ENCODE measurements around the gene MLLT3. TPM values are rescaled to one million over a fixed set of nuclear protein-coding genes. Genes with fewer than 3 reads are reported as not detected.

The MLLT3 gene
- total RNA-seq, 2 experiments from 2014 or later = 112 TPM

DNA sequence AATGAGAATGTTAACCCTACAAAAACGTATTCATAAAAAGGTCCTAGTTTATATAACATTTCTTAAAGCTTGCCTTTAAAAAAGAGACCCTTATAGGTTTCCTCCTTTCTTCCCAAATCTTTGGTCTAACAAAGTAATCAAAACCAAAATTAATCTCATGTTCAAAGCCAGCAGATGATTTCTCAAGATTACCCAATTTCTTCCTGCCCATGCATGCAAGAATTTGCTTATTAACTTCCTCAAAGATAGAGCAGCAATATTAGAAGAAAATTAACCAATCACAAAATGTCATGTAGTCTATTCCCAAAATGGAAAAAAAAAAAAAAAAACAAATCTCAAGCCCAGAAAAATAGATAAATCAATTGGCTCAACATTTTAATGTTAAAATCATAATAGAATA, 114.9 kb downstream of the MLLT3 start:
- Mint-ChIP-seq H3K27me3 (no peaks in the 10 kb centered on the region), H3K27ac (no peak overlapping the region), H3K4me3 (no peak overlapping the region), H3K9me3 (peaks cover 2% of the 10 kb centered on the region), H3K36me3 (peaks cover 49% of the 10 kb centered on the region), H3K4me1 (peaks cover 78% of the 10 kb centered on the region)
- ATAC-seq (ENCODE audit: low read depth) = no peak
- DNase-seq = no peak
- POLR2A ChIA-PET = interaction anchor here (1.5 kb wide), 1 partner anchor 115 kb away, joined by 5 read pairs; the partner anchor contains the start of gene MLLT3

DNA sequence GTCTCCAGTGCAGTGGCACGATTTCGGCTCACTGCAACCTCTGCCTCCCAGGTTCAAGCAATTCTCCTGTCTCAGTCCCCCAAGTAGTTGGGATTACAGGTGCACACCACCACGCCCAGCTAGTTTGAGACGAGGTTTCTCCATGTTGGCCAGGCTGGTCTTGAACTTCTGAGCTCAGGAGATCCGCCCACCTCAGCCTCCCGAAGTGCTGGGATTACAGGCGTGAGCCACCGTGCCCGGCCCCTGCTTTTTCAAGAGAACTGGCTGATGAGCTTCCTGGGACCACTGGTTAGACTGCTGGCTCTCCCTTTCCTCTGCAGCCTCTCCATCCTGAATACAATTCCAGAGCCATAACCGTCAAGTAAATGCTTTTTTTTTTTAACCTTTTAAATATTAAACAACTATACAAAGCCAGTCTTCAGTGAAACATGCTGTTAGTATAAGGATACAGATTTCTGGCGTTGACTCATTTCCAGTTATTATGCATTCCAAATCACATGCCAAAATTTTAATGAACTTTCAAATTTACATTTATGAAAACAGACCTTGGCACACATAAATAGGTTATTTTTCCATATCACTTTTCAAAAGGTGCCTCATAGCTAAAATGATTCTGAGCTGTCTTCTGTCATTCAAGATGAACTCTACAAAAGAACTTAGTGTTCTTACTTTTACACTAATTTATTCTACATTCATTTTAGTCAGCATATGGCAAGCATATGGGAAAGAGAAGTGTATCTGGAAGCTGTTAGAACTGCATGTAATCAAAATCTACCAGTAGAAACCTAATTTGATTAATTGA, 116.0 kb downstream of the MLLT3 start:
- H3K27ac Mint-ChIP-seq = peak overlapping the region; percentile 44
- DNase-seq (no peak), ATAC-seq (ENCODE audit: low read depth) (no peak)
- no peak overlapping the region for H3K4me3 Mint-ChIP-seq
- H3K4me1 Mint-ChIP-seq = peaks cover 68% of the 10 kb centered on the region
- POLR2A ChIA-PET = interaction anchor here (1.4 to 1.5 kb wide), 2 partner anchors 35 to 116 kb away, joined by 4 to 5 read pairs; partner anchors contain the start of gene MLLT3
- peaks cover 2% of the 10 kb centered on the region for H3K9me3 Mint-ChIP-seq
- no peaks in the 10 kb centered on the region for H3K27me3 Mint-ChIP-seq
- peaks cover 45% of the 10 kb centered on the region for H3K36me3 Mint-ChIP-seq

DNA sequence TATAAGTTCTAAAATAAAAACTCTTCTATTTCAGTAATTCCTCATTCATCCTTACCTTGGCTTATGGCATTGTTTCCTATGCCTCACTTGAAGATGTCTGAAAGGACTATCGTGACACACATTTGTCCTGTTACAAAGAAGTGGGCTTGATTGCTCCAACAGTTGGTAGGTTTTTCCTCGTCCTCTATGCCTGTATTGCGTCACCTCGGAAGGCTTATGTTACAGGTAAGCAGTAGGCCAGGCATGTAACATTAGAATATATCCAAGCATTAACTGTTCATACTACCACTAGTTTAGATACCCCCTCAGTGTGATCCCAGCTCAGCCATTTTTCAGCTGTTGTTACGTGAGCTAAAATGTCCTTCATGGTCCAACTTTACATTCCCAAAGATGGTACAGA, 116.7 kb downstream of the MLLT3 start:
- Mint-ChIP-seq H3K4me1 (peaks cover 73% of the 10 kb centered on the region), H3K9me3 (peaks cover 2% of the 10 kb centered on the region)
- ATAC-seq (ENCODE audit: low read depth) = no peak

DNA sequence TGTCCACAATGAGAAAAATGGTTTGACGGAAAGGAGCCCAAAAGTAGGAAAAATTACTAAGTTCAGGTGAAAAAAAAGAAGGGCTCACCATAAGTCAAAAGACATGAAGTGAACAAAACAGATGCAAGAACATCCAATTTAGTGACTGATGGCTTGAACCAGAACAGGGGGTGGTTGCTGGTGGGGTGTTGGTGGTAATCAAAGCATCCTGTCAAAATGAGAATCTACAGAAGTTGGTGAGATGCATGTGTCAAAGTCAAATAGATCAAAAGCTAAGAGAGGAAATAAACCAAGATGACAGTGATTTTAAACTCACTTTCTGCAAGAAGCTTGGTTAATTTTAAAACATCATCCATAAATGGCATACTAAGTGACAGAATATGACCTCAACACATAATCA, 117.4 kb downstream of the MLLT3 start:
- H3K27ac Mint-ChIP-seq = peak overlapping the region; percentile 66
- no peaks in the 10 kb centered on the region for H3K27me3 Mint-ChIP-seq
- ATAC-seq (ENCODE audit: low read depth) (peak; percentile 87), DNase-seq (no peak)
- H3K4me1 Mint-ChIP-seq = peaks cover 76% of the 10 kb centered on the region
- peaks cover under 1% of the 10 kb centered on the region for H3K9me3 Mint-ChIP-seq
- H3K36me3 Mint-ChIP-seq = peaks cover 48% of the 10 kb centered on the region
- peak overlapping the region; percentile 21 for H3K4me3 Mint-ChIP-seq
- POLR2A ChIA-PET = interaction anchor here (1.2 to 1.4 kb wide), 2 partner anchors 33 to 117 kb away, joined by 4 to 5 read pairs; partner anchors contain the start of gene MLLT3

More for the DNA sequence above, 116.7 kb downstream of the MLLT3 start:
- DNase-seq = no peak
- POLR2A ChIA-PET = interaction anchor here (1.2 to 1.4 kb wide), 2 partner anchors 34 to 117 kb away, joined by 4 to 5 read pairs; partner anchors contain the start of gene MLLT3
- Mint-ChIP-seq H3K4me3 (no peak overlapping the region), H3K27ac (peak overlapping the region; percentile 62), H3K36me3 (peaks cover 51% of the 10 kb centered on the region), H3K27me3 (no peaks in the 10 kb centered on the region)

- POLR2A ChIA-PET = interaction anchor here (0.7 kb wide), 1 partner anchor 122 kb away, joined by 3 read pairs; the partner anchor contains the start of gene MLLT3
- H3K4me3 Mint-ChIP-seq = no peak overlapping the region
- ATAC-seq (ENCODE audit: low read depth) = no peak
- peaks cover 39% of the 10 kb centered on the region for H3K36me3 Mint-ChIP-seq
- H3K9me3 Mint-ChIP-seq = no peaks in the 10 kb centered on the region
- DNase-seq = no peak
- no peaks in the 10 kb centered on the region for H3K27me3 Mint-ChIP-seq
- no peak overlapping the region for H3K27ac Mint-ChIP-seq
- H3K4me1 Mint-ChIP-seq = peaks cover 59% of the 10 kb centered on the region
Observed at GRCh38 chr9:20500101-20500500, 122.2 kb downstream of the MLLT3 start.

DNA sequence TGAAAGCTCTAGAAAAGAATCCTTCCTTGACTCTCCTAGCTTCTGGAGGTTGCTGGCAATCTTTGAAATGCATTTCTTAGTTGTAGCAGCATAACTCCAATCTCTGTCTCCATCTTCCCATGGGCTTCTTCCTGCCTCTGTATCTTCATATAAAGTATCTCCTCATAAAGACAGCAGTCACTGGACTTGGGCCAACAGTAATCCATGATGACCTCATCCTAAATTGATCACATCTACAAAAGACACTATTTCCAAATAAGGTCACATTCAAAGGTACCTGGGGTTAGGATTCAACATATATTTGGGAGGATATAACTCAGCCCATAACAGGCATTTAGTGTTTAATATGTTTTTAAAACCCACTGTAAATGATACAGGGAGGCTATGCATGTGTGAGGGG, 123.3 kb downstream of the MLLT3 start:
- Mint-ChIP-seq H3K36me3 (peaks cover 39% of the 10 kb centered on the region), H3K4me3 (no peak overlapping the region), H3K9me3 (no peaks in the 10 kb centered on the region), H3K27me3 (no peaks in the 10 kb centered on the region), H3K4me1 (peaks cover 52% of the 10 kb centered on the region), H3K27ac (peak overlapping the region; percentile 55)
- POLR2A ChIA-PET = no interaction called here
- ATAC-seq (ENCODE audit: low read depth) (no peak), DNase-seq (no peak)

GRCh38 chr9:20496328-20496727, 126.0 kb downstream of the MLLT3 start:
- H3K9me3 Mint-ChIP-seq = no peaks in the 10 kb centered on the region
- no peak overlapping the region for H3K27ac Mint-ChIP-seq

GRCh38 chr9:20495098-20495497, 127.2 kb downstream of the MLLT3 start:
- H3K9me3 Mint-ChIP-seq = no peaks in the 10 kb centered on the region
- H3K4me3 Mint-ChIP-seq = no peak overlapping the region
- peaks cover 42% of the 10 kb centered on the region for H3K4me1 Mint-ChIP-seq
- ATAC-seq (ENCODE audit: low read depth) (no peak), DNase-seq (no peak)
- H3K36me3 Mint-ChIP-seq = peaks cover 22% of the 10 kb centered on the region
- no peak overlapping the region for H3K27ac Mint-ChIP-seq
- H3K27me3 Mint-ChIP-seq = no peaks in the 10 kb centered on the region
- POLR2A ChIA-PET = no interaction called here

More at GRCh38 chr9:20496328-20496727, 126.0 kb downstream of the MLLT3 start:
- ATAC-seq (ENCODE audit: low read depth) (no peak), DNase-seq (no peak)
- H3K4me1 Mint-ChIP-seq = peaks cover 44% of the 10 kb centered on the region
- POLR2A ChIA-PET = no interaction called here
- H3K27me3 Mint-ChIP-seq = no peaks in the 10 kb centered on the region
- peaks cover 30% of the 10 kb centered on the region for H3K36me3 Mint-ChIP-seq
- no peak overlapping the region for H3K4me3 Mint-ChIP-seq

- DNase-seq = no peak
- POLR2A ChIA-PET = no interaction called here
- Mint-ChIP-seq H3K4me1 (peaks cover 42% of the 10 kb centered on the region), H3K27me3 (no peaks in the 10 kb centered on the region), H3K4me3 (no peak overlapping the region), H3K9me3 (no peaks in the 10 kb centered on the region), H3K27ac (no peak overlapping the region), H3K36me3 (peaks cover 22% of the 10 kb centered on the region)
- no peak for ATAC-seq (ENCODE audit: low read depth)
Observed at GRCh38 chr9:20494035-20494434, 128.3 kb downstream of the MLLT3 start.

- DNase-seq (no peak), ATAC-seq (ENCODE audit: low read depth) (no peak)
- Mint-ChIP-seq H3K4me1 (peaks cover 38% of the 10 kb centered on the region), H3K36me3 (peaks cover 15% of the 10 kb centered on the region), H3K27me3 (no peaks in the 10 kb centered on the region), H3K27ac (no peak overlapping the region), H3K9me3 (no peaks in the 10 kb centered on the region), H3K4me3 (no peak overlapping the region)
- POLR2A ChIA-PET = no interaction called here
Observed at GRCh38 chr9:20492772-20493171, 129.5 kb downstream of the MLLT3 start.

GRCh38 chr9:20491612-20492011, 130.7 kb downstream of the MLLT3 start:
- ATAC-seq (ENCODE audit: low read depth) (no peak), DNase-seq (no peak)
- H3K27ac Mint-ChIP-seq = no peak overlapping the region
- no peaks in the 10 kb centered on the region for H3K27me3 Mint-ChIP-seq
- POLR2A ChIA-PET = no interaction called here
- peaks cover 29% of the 10 kb centered on the region for H3K4me1 Mint-ChIP-seq
- H3K9me3 Mint-ChIP-seq = no peaks in the 10 kb centered on the region
- H3K36me3 Mint-ChIP-seq = peaks cover 14% of the 10 kb centered on the region
- H3K4me3 Mint-ChIP-seq = no peak overlapping the region

DNA sequence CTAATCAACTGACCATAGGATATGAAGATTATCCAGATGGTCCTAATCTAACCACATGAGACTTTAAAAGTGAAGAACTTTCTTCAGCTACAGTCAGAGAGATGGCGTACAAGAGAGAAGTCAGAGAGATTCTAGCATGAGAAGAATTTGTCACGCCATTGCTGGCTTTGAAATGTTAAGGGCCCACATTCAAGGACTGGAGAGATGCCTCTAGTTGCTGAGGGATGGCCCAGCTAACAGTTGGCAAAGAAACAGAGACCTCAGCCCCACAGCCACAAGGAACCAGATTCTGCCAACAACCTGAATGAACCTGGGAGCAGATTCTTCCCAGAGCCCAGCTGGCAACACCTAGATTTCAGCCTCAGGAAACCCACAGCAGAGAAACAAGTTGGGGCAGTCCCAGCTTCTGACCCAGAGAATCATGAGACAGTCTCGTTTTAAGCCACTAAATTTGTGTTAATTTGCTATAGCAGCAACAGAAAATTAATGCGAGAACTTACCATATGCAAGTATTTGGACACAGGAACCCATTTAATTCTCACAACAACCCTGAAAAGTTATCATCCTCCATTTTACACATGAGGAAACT, 132.0 kb downstream of the MLLT3 start:
- no peaks in the 10 kb centered on the region for H3K9me3 Mint-ChIP-seq
- DNase-seq (no peak), ATAC-seq (ENCODE audit: low read depth) (no peak)
- H3K27ac Mint-ChIP-seq = no peak overlapping the region
- POLR2A ChIA-PET = no interaction called here
- no peak overlapping the region for H3K4me3 Mint-ChIP-seq
- peaks cover 14% of the 10 kb centered on the region for H3K36me3 Mint-ChIP-seq
- no peaks in the 10 kb centered on the region for H3K27me3 Mint-ChIP-seq
- H3K4me1 Mint-ChIP-seq = peaks cover 27% of the 10 kb centered on the region

DNA sequence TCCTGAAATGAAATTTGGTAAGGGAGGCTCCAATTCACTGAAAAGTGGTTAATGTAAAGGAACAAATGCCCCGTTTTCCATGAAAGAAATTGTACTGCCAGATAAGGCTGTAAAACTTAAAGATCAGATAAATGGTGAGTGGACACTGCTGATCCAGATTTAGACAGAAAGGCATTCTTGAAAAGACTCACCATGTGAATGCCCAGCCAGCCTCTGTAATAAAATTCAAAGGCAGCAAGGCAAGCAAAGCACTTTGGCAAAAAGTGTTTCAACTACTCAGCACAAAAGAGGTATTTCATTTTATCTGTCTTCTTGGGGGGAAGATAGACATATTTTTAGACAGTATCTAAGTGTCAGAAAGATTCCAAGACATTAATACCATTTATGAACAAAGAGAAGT, 133.6 kb downstream of the MLLT3 start:
- H3K9me3 Mint-ChIP-seq = no peaks in the 10 kb centered on the region
- H3K27ac Mint-ChIP-seq = no peak overlapping the region
- H3K4me3 Mint-ChIP-seq = no peak overlapping the region
- POLR2A ChIA-PET = no interaction called here
- H3K36me3 Mint-ChIP-seq = peaks cover 19% of the 10 kb centered on the region
- peaks cover 25% of the 10 kb centered on the region for H3K4me1 Mint-ChIP-seq
- H3K27me3 Mint-ChIP-seq = no peaks in the 10 kb centered on the region
- no peak for ATAC-seq (ENCODE audit: low read depth)
- no peak for DNase-seq

- ATAC-seq (ENCODE audit: low read depth) (no peak), DNase-seq (no peak)
- Mint-ChIP-seq H3K36me3 (peaks cover 27% of the 10 kb centered on the region), H3K27me3 (no peaks in the 10 kb centered on the region), H3K4me1 (peaks cover 31% of the 10 kb centered on the region), H3K9me3 (no peaks in the 10 kb centered on the region), H3K27ac (no peak overlapping the region), H3K4me3 (no peak overlapping the region)
- POLR2A ChIA-PET = no interaction called here
Observed at GRCh38 chr9:20486552-20486951, 135.7 kb downstream of the MLLT3 start.

Data from activated naive CD8-positive, alpha-beta T cell treated with anti-CD3 and anti-CD28 coated beads, Interleukin-2, amount 10 ng/mL, durations not matched to agents 7 days and 5 days (primary cell).